ENCODE data around the gene ZBTB20.

The ZBTB20 gene

GRCh38 chr3:115004201-115005140 lies 142.6 kb downstream of the ZBTB20 start:
- DNase-seq = no peak

GRCh38 chr3:114998971-114999579 lies 148.0 kb downstream of the ZBTB20 start:
- DNase-seq = no peak

- no peak for DNase-seq
These were observed 152.3 kb downstream of the ZBTB20 start for GRCh38 chr3:114994554-114995341.

GRCh38 chr3:114985776-114986175 lies 161.3 kb downstream of the ZBTB20 start:
- no peak for DNase-seq

GRCh38 chr3:114983248-114983647 lies 163.8 kb downstream of the ZBTB20 start:
- no peak for DNase-seq

- DNase-seq = no peak
These were observed 172.7 kb downstream of the ZBTB20 start for GRCh38 chr3:114974387-114974786.

- no peak for DNase-seq
These were observed 173.6 kb downstream of the ZBTB20 start for GRCh38 chr3:114973536-114973935.

- no peak for DNase-seq
These were observed 179.9 kb downstream of the ZBTB20 start for GRCh38 chr3:114967168-114967567.

- DNase-seq = no peak
These were observed 184.9 kb downstream of the ZBTB20 start for GRCh38 chr3:114962189-114962588.

GRCh38 chr3:114958930-114959329 lies 188.2 kb downstream of the ZBTB20 start:
- DNase-seq = no peak

GRCh38 chr3:114953800-114954199 lies 193.3 kb downstream of the ZBTB20 start:
- no peak for DNase-seq

GRCh38 chr3:114953215-114953799 lies 193.8 kb downstream of the ZBTB20 start:
- no peak for DNase-seq

- no peak for DNase-seq
These were observed 204.3 kb downstream of the ZBTB20 start for GRCh38 chr3:114942773-114943172.

- DNase-seq = no peak
These were observed 205.3 kb downstream of the ZBTB20 start for GRCh38 chr3:114941626-114942309.

GRCh38 chr3:114939920-114940319 lies 207.2 kb downstream of the ZBTB20 start:
- no peak for DNase-seq

- no peak for DNase-seq
These were observed 213.7 kb downstream of the ZBTB20 start for GRCh38 chr3:114933407-114933806.

GRCh38 chr3:114929971-114930732 lies 216.9 kb downstream of the ZBTB20 start:
- DNase-seq = no peak

- DNase-seq = no peak
These were observed 218.0 kb downstream of the ZBTB20 start for GRCh38 chr3:114928989-114929640.

GRCh38 chr3:114904633-114905032 lies 242.5 kb downstream of the ZBTB20 start:
- DNase-seq = no peak

GRCh38 chr3:114903213-114903612 lies 243.9 kb downstream of the ZBTB20 start:
- DNase-seq = no peak

GRCh38 chr3:114902691-114903101 lies 244.4 kb downstream of the ZBTB20 start:
- DNase-seq = no peak
